Measurements from ENCODE around the gene ALDH1A3.
"Not testable (repeated sequence)": the region's sequence is repeated elsewhere in the genome, so short reads cannot be mapped to it uniquely, and the experiment has no call there.

Gene ALDH1A3

GRCh38 chr15:100849021-100849854, 30.4 kb upstream of the ALDH1A3 start:
- peak; percentile 80 for DNase-seq (ENCODE audit: low spot score)
- TF ChIP-seq CTCF (IDR thresholded peaks at IDR 0.05; ENCODE audit: borderline replicate concordance, control extremely low read depth, extremely low read depth, insufficient read depth, missing control alignments): peak; percentile 27
- in situ Hi-C loops (cut with MboI; ENCODE audit: low sequenced_read_pairs, unreplicated experiment): no loop called here

- in situ Hi-C loops (cut with MboI; ENCODE audit: low sequenced_read_pairs, unreplicated experiment): no loop called here
- DNase-seq (ENCODE audit: low spot score): no peak
- no peak for TF ChIP-seq CTCF (IDR thresholded peaks at IDR 0.05; ENCODE audit: borderline replicate concordance, control extremely low read depth, extremely low read depth, insufficient read depth, missing control alignments)
Measured at GRCh38 chr15:100849855-100850218, 29.8 kb upstream of the ALDH1A3 start.

GRCh38 chr15:100851428-100852015, 28.1 kb upstream of the ALDH1A3 start:
- DNase-seq (ENCODE audit: low spot score); in situ Hi-C loops (cut with MboI; ENCODE audit: low sequenced_read_pairs, unreplicated experiment): not testable (repeated sequence)

GRCh38 chr15:100852630-100853029, 27.0 kb upstream of the ALDH1A3 start:
- DNase-seq (ENCODE audit: low spot score): no peak
- TF ChIP-seq CTCF (IDR thresholded peaks at IDR 0.05; ENCODE audit: borderline replicate concordance, control extremely low read depth, extremely low read depth, insufficient read depth, missing control alignments): no peak
- in situ Hi-C loops (cut with MboI; ENCODE audit: low sequenced_read_pairs, unreplicated experiment): no loop called here

GRCh38 chr15:100853676-100854440, 25.8 kb upstream of the ALDH1A3 start:
- TF ChIP-seq CTCF (IDR thresholded peaks at IDR 0.05; ENCODE audit: borderline replicate concordance, control extremely low read depth, extremely low read depth, insufficient read depth, missing control alignments): no peak
- DNase-seq (ENCODE audit: low spot score): no peak
- in situ Hi-C loops (cut with MboI; ENCODE audit: low sequenced_read_pairs, unreplicated experiment): no loop called here

- no peak for TF ChIP-seq CTCF (IDR thresholded peaks at IDR 0.05; ENCODE audit: borderline replicate concordance, control extremely low read depth, extremely low read depth, insufficient read depth, missing control alignments)
- in situ Hi-C loops (cut with MboI; ENCODE audit: low sequenced_read_pairs, unreplicated experiment): no loop called here
- DNase-seq (ENCODE audit: low spot score): no peak
Measured at GRCh38 chr15:100856867-100857266, 22.8 kb upstream of the ALDH1A3 start.

- no peak for DNase-seq (ENCODE audit: low spot score)
- TF ChIP-seq CTCF (IDR thresholded peaks at IDR 0.05; ENCODE audit: borderline replicate concordance, control extremely low read depth, extremely low read depth, insufficient read depth, missing control alignments): no peak
- in situ Hi-C loops (cut with MboI; ENCODE audit: low sequenced_read_pairs, unreplicated experiment): no loop called here
Measured at GRCh38 chr15:100858294-100858693, 21.3 kb upstream of the ALDH1A3 start.
